Neural cell (in vitro differentiated cells): ENCODE measurements around the gene MMP24. TPM values are rescaled to one million over a fixed set of nuclear protein-coding genes. Genes with fewer than 3 reads are reported as not detected.

Source experiments
- H2AFZ ChIP-seq: fragments of 200-600, 300-800 bp; sonication (generic), shearing (Covaris generic); 2 replicates; pipeline ENCODE4 v1.6.0; 2014; ENCODE audit warnings: low read depth, mild to moderate bottlenecking, antibody characterized with exemption, low read length, moderate library complexity
- H3F3A ChIP-seq: fragments of 200-600 bp; shearing (Covaris generic); 2 replicates; pipeline ENCODE4 v1.6.1; 2016; ENCODE audit warnings: mild to moderate bottlenecking, moderate library complexity, mixed read lengths, antibody characterized with exemption, low read length; ENCODE audit not compliant: insufficient read depth, poor library complexity, severe bottlenecking
- H3K27ac ChIP-seq: fragments of 200-600, 300-800 bp; sonication (generic), shearing (Covaris generic); 2 replicates; pipeline ENCODE4 v1.5.1; 2014; ENCODE audit warnings: mild to moderate bottlenecking, low read length, moderate library complexity
- H3K27me3 ChIP-seq: fragments of 300-800, 200-600 bp; sonication (generic), shearing (Covaris generic); 2 replicates; pipeline ENCODE4 v1.6.0; 2014; ENCODE audit warnings: mild to moderate bottlenecking, low read depth, low read length, moderate library complexity; ENCODE audit not compliant: insufficient read depth
- H3K36me3 ChIP-seq: fragments of 300-800, 200-600 bp; sonication (generic), shearing (Covaris generic); 2 replicates; pipeline ENCODE4 v1.5.1; 2014; ENCODE audit warnings: mild to moderate bottlenecking, antibody characterized with exemption, low read length, moderate library complexity; ENCODE audit not compliant: insufficient read depth
- H3K4me2 ChIP-seq: fragments of 300-800, 200-600 bp; sonication (generic), shearing (Covaris generic); 2 replicates; pipeline ENCODE4 v1.6.0; 2014; ENCODE audit warnings: mild to moderate bottlenecking, low read length
- H3K4me3 ChIP-seq: fragments of 300-800, 200-600 bp; sonication (generic), shearing (Covaris generic); 2 replicates; pipeline ENCODE4 v1.5.1; 2014; ENCODE audit warnings: mild to moderate bottlenecking, low read length, moderate library complexity
- H3K79me2 ChIP-seq: fragments of 200-600 bp; shearing (Covaris generic); replicated peaks from 2 replicates; pipeline ENCODE4 v1.6.0; 2014; ENCODE audit warnings: mild to moderate bottlenecking, low read length, moderate library complexity; ENCODE audit not compliant: insufficient read depth
- H3K9ac ChIP-seq: fragments of 300-800, 200-600 bp; sonication (generic), shearing (Covaris generic); 2 replicates; pipeline ENCODE4 v1.6.1; 2016; ENCODE audit warnings: mild to moderate bottlenecking, low read length, mixed read lengths
- H3K9me2 ChIP-seq: fragments of 200-600 bp; shearing (Covaris generic); 2 replicates; pipeline ENCODE4 v1.6.1; 2016; ENCODE audit warnings: mild to moderate bottlenecking, low read length, mixed read lengths; ENCODE audit not compliant: insufficient read depth
- H3K9me3 ChIP-seq: fragments of 200-600, 300-800 bp; sonication (generic), shearing (Covaris generic); 2 replicates; pipeline ENCODE4 v1.6.1; 2016; ENCODE audit warnings: mild to moderate bottlenecking, mixed run types, low read length, moderate library complexity, mixed read lengths
- H4K20me1 ChIP-seq: fragments of 200-600 bp; shearing (Covaris generic); 2 replicates; pipeline ENCODE4 v1.6.1; 2016; ENCODE audit warnings: mild to moderate bottlenecking, mixed run types; ENCODE audit not compliant: insufficient read depth
- CTCF ChIP-seq: fragments of 450-650 bp; IDR thresholded peaks from 2 replicates; pipeline ENCODE4 v1.5.1; 2014; ENCODE audit warnings: antibody characterized with exemption, mild to moderate bottlenecking, moderate library complexity; ENCODE audit not compliant: poor library complexity, severe bottlenecking
- EP300 ChIP-seq: fragments of 450-650 bp; conservative IDR thresholded peaks from 2 replicates; pipeline ENCODE4 v1.6.1; 2014; ENCODE audit warnings: antibody characterized with exemption, mild to moderate bottlenecking, moderate library complexity; ENCODE audit not compliant: poor library complexity, severe bottlenecking
- EZH2 ChIP-seq: fragments of 200-600, 300-800 bp; shearing (Covaris generic), sonication (generic); IDR thresholded peaks from 2 replicates; pipeline ENCODE4 v1.6.1; 2014; ENCODE audit warnings: antibody characterized with exemption, low read length, borderline replicate concordance, mild to moderate bottlenecking; ENCODE audit not compliant: insufficient read depth, poor library complexity, severe bottlenecking
- MXI1 ChIP-seq: fragments of 450-650 bp; conservative IDR thresholded peaks from 2 replicates; pipeline ENCODE4 v1.6.1; 2014; ENCODE audit warnings: antibody characterized with exemption, mild to moderate bottlenecking; ENCODE audit not compliant: poor library complexity, severe bottlenecking
- POLR2AphosphoS5 ChIP-seq: IDR thresholded peaks from 2 replicates; pipeline ENCODE4 v1.6.1; 2012
- RAD21 ChIP-seq: fragments of 450-650 bp; conservative IDR thresholded peaks from 2 replicates; pipeline ENCODE4 v1.6.1; 2014; ENCODE audit warnings: antibody characterized with exemption, mild to moderate bottlenecking, moderate library complexity
- REST ChIP-seq: IDR thresholded peaks from 2 replicates; pipeline ENCODE4 v1.6.1; 2012; ENCODE audit warnings: borderline replicate concordance
- SMC3 ChIP-seq: fragments of 450-650 bp; conservative IDR thresholded peaks from 2 replicates; pipeline ENCODE4 v1.6.1; 2014; ENCODE audit warnings: antibody characterized with exemption, mild to moderate bottlenecking, moderate library complexity; ENCODE audit not compliant: poor library complexity
- TAF1 ChIP-seq: IDR thresholded peaks from 2 replicates; pipeline ENCODE4 v1.6.1; 2012; ENCODE audit warnings: low read depth
- polyA plus RNA-seq: library from polyadenylated mRNA; depleted of rRNA; stranded (reverse); fragments of >200 nt; gene quantifications from 2 replicates; pipeline ENCODE4 v1.2.3, GENCODE V29; 2014

MMP24 gene
- polyA plus RNA-seq, 1 donor from 2014 or later: 57.4 TPM

- Histone ChIP-seq H3K4me3 (no peak overlapping the region), H3K36me3 (no peaks in the 10 kb centered on the region), H3K4me2 (no peak overlapping the region), H3K27me3 (no peaks in the 10 kb centered on the region), H3K79me2 (peaks cover 16% of the 10 kb centered on the region), H3K27ac (no peak overlapping the region), H3K9ac (no peak overlapping the region), H4K20me1 (no peaks in the 10 kb centered on the region), H2AFZ (no peak overlapping the region), H3K9me3 (no peaks in the 10 kb centered on the region), H3K9me2 (no peaks in the 10 kb centered on the region), H3F3A (no peaks in the 10 kb centered on the region)
- TF ChIP-seq EZH2: no peak
- no peak for TF ChIP-seq MXI1
- no peak for TF ChIP-seq CTCF
- TF ChIP-seq TAF1: no peak
- TF ChIP-seq RAD21: no peak
- no peak for TF ChIP-seq EP300
- TF ChIP-seq POLR2AphosphoS5: no peak
- TF ChIP-seq SMC3: no peak
- TF ChIP-seq REST: no peak
Observed at GRCh38 chr20:35286077-35286898, 59.8 kb downstream of the MMP24 start.

- Histone ChIP-seq H3K27ac (no peak overlapping the region), H3K4me3 (no peak overlapping the region), H3K9me2 (no peaks in the 10 kb centered on the region), H3F3A (no peaks in the 10 kb centered on the region), H2AFZ (no peak overlapping the region), H3K79me2 (peaks cover 16% of the 10 kb centered on the region), H4K20me1 (no peaks in the 10 kb centered on the region), H3K36me3 (no peaks in the 10 kb centered on the region), H3K9ac (no peak overlapping the region), H3K4me2 (no peak overlapping the region), H3K9me3 (no peaks in the 10 kb centered on the region), H3K27me3 (no peaks in the 10 kb centered on the region)
- TF ChIP-seq RAD21 (no peak), EP300 (no peak), SMC3 (no peak), EZH2 (no peak), REST (no peak), TAF1 (no peak), MXI1 (no peak), CTCF (no peak), POLR2AphosphoS5 (no peak)
Observed at GRCh38 chr20:35286899-35287508, 60.5 kb downstream of the MMP24 start.
